ENCODE data around the gene PLOD1. TPM values are rescaled to one million over a fixed set of nuclear protein-coding genes. Genes with fewer than 3 reads are reported as not detected.

PLOD1 gene
- total RNA-seq, 5 donors from 2014 or later (not counting 1 experiment from before 2014, with no cell fraction given), result 2.6 to 6.9 (median 4.6) TPM

GRCh38 chr1:11918799-11919519, 15.6 kb upstream of the PLOD1 start:
- Histone ChIP-seq H3K4me3 (ENCODE audit: control insufficient read depth in 1 of 2, extremely low read depth in 1 of 2, low read length in 1 of 2) (no peak overlapping the region), H3K9me3 (no peaks in the 10 kb centered on the region), H3K27me3 (replicated peaks in 1 of 2; ENCODE audit: control insufficient read depth in 2 of 2, extremely low read depth in 1 of 2, insufficient read depth in 2 of 2, low read length in 1 of 2) (no peaks in the 10 kb centered on the region), H3K27ac (ENCODE audit: low read length) (no peak overlapping the region), H3K36me3 (ENCODE audit: control insufficient read depth in 2 of 2, extremely low read depth in 1 of 2, insufficient read depth in 1 of 2, low read length in 1 of 2) (peaks cover 17 to 54% of the 10 kb centered on the region in 2 donors), H3K4me1 (ENCODE audit: control insufficient read depth in 1 of 2, extremely low read depth in 1 of 2, insufficient read depth in 2 of 2, low read length in 2 of 2) (peaks cover 0 to 33% of the 10 kb centered on the region in 2 experiments)
- ATAC-seq (replicated peaks in 1 of 4), result no peak
- H3K27me3 Mint-ChIP-seq, result no peaks in the 10 kb centered on the region
- H3K4me1 Mint-ChIP-seq, result peaks cover 31 to 36% (median 33%) of the 10 kb centered on the region in 3 donors
- H3K4me3 Mint-ChIP-seq, result no peak overlapping the region
- WGBS (ENCODE audit: insufficient coverage), result 91% methylated on average over 10 of the region's 14 CpGs
- no peak overlapping the region for H3K27ac Mint-ChIP-seq
- ChIA-PET POLR2A (interaction anchor here (1.4 kb wide), 2 partner anchors 9 kb away, joined by 3 to 4 read pairs; no protein-coding TSS in a partner anchor), CTCF (no interaction called here)
- DNase-seq, result no peak
- H3K36me3 Mint-ChIP-seq, result peaks cover 25% of the 10 kb centered on the region
- H3K9me3 Mint-ChIP-seq, result no peaks in the 10 kb centered on the region

- 96% methylated on average over 4 of the region's 11 CpGs for WGBS (ENCODE audit: insufficient coverage)
- ChIA-PET CTCF (no interaction called here), POLR2A (interaction anchor here (1.4 kb wide), 2 partner anchors 9 to 10 kb away, joined by 3 to 4 read pairs; no protein-coding TSS in a partner anchor)
- Histone ChIP-seq H3K4me1 (ENCODE audit: control insufficient read depth in 1 of 2, extremely low read depth in 1 of 2, insufficient read depth in 2 of 2, low read length in 2 of 2) (peaks cover 4 to 39% of the 10 kb centered on the region in 2 experiments), H3K4me3 (ENCODE audit: control insufficient read depth in 1 of 2, extremely low read depth in 1 of 2, low read length in 1 of 2) (no peak overlapping the region), H3K36me3 (ENCODE audit: control insufficient read depth in 2 of 2, extremely low read depth in 1 of 2, insufficient read depth in 1 of 2, low read length in 1 of 2) (peaks cover 17 to 54% of the 10 kb centered on the region in 2 donors), H3K9me3 (no peaks in the 10 kb centered on the region), H3K27ac (ENCODE audit: low read length) (no peak overlapping the region), H3K27me3 (replicated peaks in 1 of 2; ENCODE audit: control insufficient read depth in 2 of 2, extremely low read depth in 1 of 2, insufficient read depth in 2 of 2, low read length in 1 of 2) (no peaks in the 10 kb centered on the region)
- no peaks in the 10 kb centered on the region for H3K9me3 Mint-ChIP-seq
- no peak overlapping the region for H3K4me3 Mint-ChIP-seq
- peaks cover 29% of the 10 kb centered on the region for H3K36me3 Mint-ChIP-seq
- no peak overlapping the region for H3K27ac Mint-ChIP-seq
- peaks cover 37 to 42% (median 39%) of the 10 kb centered on the region in 3 donors for H3K4me1 Mint-ChIP-seq
- no peaks in the 10 kb centered on the region for H3K27me3 Mint-ChIP-seq
- ATAC-seq (replicated peaks in 1 of 4), result no peak
- DNase-seq, result no peak
Measured at GRCh38 chr1:11919621-11920020, 14.9 kb upstream of the PLOD1 start.

GRCh38 chr1:11920239-11920903, 14.1 kb upstream of the PLOD1 start:
- DNase-seq (no peak), ATAC-seq (replicated peaks in 1 of 4) (no peak)
- H3K27me3 ChIP-seq (replicated peaks in 1 of 2; ENCODE audit: control insufficient read depth in 2 of 2, extremely low read depth in 1 of 2, insufficient read depth in 2 of 2, low read length in 1 of 2), result no peaks in the 10 kb centered on the region
- peaks cover 17 to 54% of the 10 kb centered on the region in 2 donors for H3K36me3 ChIP-seq (ENCODE audit: control insufficient read depth in 2 of 2, extremely low read depth in 1 of 2, insufficient read depth in 1 of 2, low read length in 1 of 2)
- POLR2A ChIA-PET, result no interaction called here
- 95% methylated on average over 10 of the region's 12 CpGs for WGBS (ENCODE audit: insufficient coverage)
- peaks cover 6 to 47% of the 10 kb centered on the region in 2 experiments for H3K4me1 ChIP-seq (ENCODE audit: control insufficient read depth in 1 of 2, extremely low read depth in 1 of 2, insufficient read depth in 2 of 2, low read length in 2 of 2)
- Mint-ChIP-seq H3K4me1 (peaks cover 44 to 49% (median 45%) of the 10 kb centered on the region in 3 donors), H3K27me3 (no peaks in the 10 kb centered on the region), H3K9me3 (no peaks in the 10 kb centered on the region), H3K27ac (no peak overlapping the region), H3K36me3 (peaks cover 32% of the 10 kb centered on the region), H3K4me3 (no peak overlapping the region)
- H3K9me3 ChIP-seq, result no peaks in the 10 kb centered on the region
- H3K4me3 ChIP-seq (ENCODE audit: control insufficient read depth in 1 of 2, extremely low read depth in 1 of 2, low read length in 1 of 2), result no peak overlapping the region
- no peak overlapping the region for H3K27ac ChIP-seq (ENCODE audit: low read length)
- CTCF ChIA-PET, result no interaction called here

- no peaks in the 10 kb centered on the region for H3K27me3 Mint-ChIP-seq
- Histone ChIP-seq H3K4me3 (ENCODE audit: control insufficient read depth in 1 of 2, extremely low read depth in 1 of 2, low read length in 1 of 2) (no peak overlapping the region), H3K36me3 (ENCODE audit: control insufficient read depth in 2 of 2, extremely low read depth in 1 of 2, insufficient read depth in 1 of 2, low read length in 1 of 2) (peaks cover 17 to 54% of the 10 kb centered on the region in 2 donors), H3K27ac (ENCODE audit: low read length) (no peak overlapping the region), H3K4me1 (ENCODE audit: control insufficient read depth in 1 of 2, extremely low read depth in 1 of 2, insufficient read depth in 2 of 2, low read length in 2 of 2) (peaks cover 6 to 48% of the 10 kb centered on the region in 2 experiments), H3K9me3 (no peaks in the 10 kb centered on the region), H3K27me3 (replicated peaks in 1 of 2; ENCODE audit: control insufficient read depth in 2 of 2, extremely low read depth in 1 of 2, insufficient read depth in 2 of 2, low read length in 1 of 2) (no peaks in the 10 kb centered on the region)
- WGBS (ENCODE audit: insufficient coverage), result 94% methylated on average over 8 of the region's 9 CpGs
- peaks cover 44 to 49% (median 45%) of the 10 kb centered on the region in 3 donors for H3K4me1 Mint-ChIP-seq
- H3K36me3 Mint-ChIP-seq, result peaks cover 32% of the 10 kb centered on the region
- no peak for ATAC-seq (replicated peaks in 1 of 4)
- no peaks in the 10 kb centered on the region for H3K9me3 Mint-ChIP-seq
- no peak overlapping the region for H3K4me3 Mint-ChIP-seq
- H3K27ac Mint-ChIP-seq, result no peak overlapping the region
- ChIA-PET CTCF (no interaction called here), POLR2A (no interaction called here)
- DNase-seq, result no peak
Measured at GRCh38 chr1:11921022-11921421, 13.5 kb upstream of the PLOD1 start.

GRCh38 chr1:11923069-11923826, 11.3 kb upstream of the PLOD1 start:
- no peaks in the 10 kb centered on the region for H3K9me3 Mint-ChIP-seq
- no peak for ATAC-seq (replicated peaks in 1 of 4)

GRCh38 chr1:11923827-11924113, 10.7 kb upstream of the PLOD1 start:
- H3K27me3 Mint-ChIP-seq, result no peaks in the 10 kb centered on the region
- no peaks in the 10 kb centered on the region for H3K9me3 Mint-ChIP-seq
- CTCF ChIA-PET, result no interaction called here
- ATAC-seq (replicated peaks in 1 of 4) (no peak), DNase-seq (no peak)
- Histone ChIP-seq H3K9me3 (no peaks in the 10 kb centered on the region), H3K27me3 (replicated peaks in 1 of 2; ENCODE audit: control insufficient read depth in 2 of 2, extremely low read depth in 1 of 2, insufficient read depth in 2 of 2, low read length in 1 of 2) (no peaks in the 10 kb centered on the region), H3K4me3 (ENCODE audit: control insufficient read depth in 1 of 2, extremely low read depth in 1 of 2, low read length in 1 of 2) (no peak overlapping the region), H3K27ac (ENCODE audit: low read length) (no peak overlapping the region), H3K36me3 (ENCODE audit: control insufficient read depth in 2 of 2, extremely low read depth in 1 of 2, insufficient read depth in 1 of 2, low read length in 1 of 2) (peaks cover 17 to 45% of the 10 kb centered on the region in 2 donors), H3K4me1 (ENCODE audit: control insufficient read depth in 1 of 2, extremely low read depth in 1 of 2, insufficient read depth in 2 of 2, low read length in 2 of 2) (peaks cover 6 to 54% of the 10 kb centered on the region in 2 experiments)
- POLR2A ChIA-PET, result no interaction called here
- H3K27ac Mint-ChIP-seq, result peak overlapping the region; percentile 19 to 46
- peaks cover 47 to 51% (median 49%) of the 10 kb centered on the region in 3 donors for H3K4me1 Mint-ChIP-seq
- 78% methylated on average over 3 of the region's 5 CpGs for WGBS (ENCODE audit: insufficient coverage)
- peak overlapping the region; percentile 85 to 88 (median 86) for H3K4me3 Mint-ChIP-seq
- H3K36me3 Mint-ChIP-seq, result peaks cover 29% of the 10 kb centered on the region

More at GRCh38 chr1:11923069-11923826, 11.3 kb upstream of the PLOD1 start:
- H3K27ac Mint-ChIP-seq, result peak overlapping the region; percentile 19 to 79
- Histone ChIP-seq H3K9me3 (no peaks in the 10 kb centered on the region), H3K27me3 (replicated peaks in 1 of 2; ENCODE audit: control insufficient read depth in 2 of 2, extremely low read depth in 1 of 2, insufficient read depth in 2 of 2, low read length in 1 of 2) (no peaks in the 10 kb centered on the region), H3K4me1 (ENCODE audit: control insufficient read depth in 1 of 2, extremely low read depth in 1 of 2, insufficient read depth in 2 of 2, low read length in 2 of 2) (peaks cover 6 to 54% of the 10 kb centered on the region in 2 experiments), H3K36me3 (ENCODE audit: control insufficient read depth in 2 of 2, extremely low read depth in 1 of 2, insufficient read depth in 1 of 2, low read length in 1 of 2) (peaks cover 17 to 48% of the 10 kb centered on the region in 2 donors), H3K27ac (ENCODE audit: low read length) (no peak overlapping the region), H3K4me3 (ENCODE audit: control insufficient read depth in 1 of 2, extremely low read depth in 1 of 2, low read length in 1 of 2) (no peak overlapping the region)
- 88% methylated on average over 14 of the region's 24 CpGs for WGBS (ENCODE audit: insufficient coverage)
- H3K4me3 Mint-ChIP-seq, result peak overlapping the region; percentile 85 to 88 (median 86)
- DNase-seq, result no peak
- ChIA-PET POLR2A (no interaction called here), CTCF (no interaction called here)
- peaks cover 47 to 51% (median 49%) of the 10 kb centered on the region in 3 donors for H3K4me1 Mint-ChIP-seq
- H3K27me3 Mint-ChIP-seq, result no peaks in the 10 kb centered on the region
- H3K36me3 Mint-ChIP-seq, result peaks cover 32% of the 10 kb centered on the region

Data from T-cell (primary cell).